Naive B cell (primary cell): ENCODE results near the gene TPGS2. TPM values are rescaled to one million over a fixed set of nuclear protein-coding genes. Genes with fewer than 3 reads are reported as not detected.

Experiments used
- ATAC-seq, 2 donors: fragments of 150-1000 bp; cut with Tn5 transposase; 2 replicates each; pipeline ENCODE4 v1.10.0; 2021; ENCODE audit warnings: low read depth in 2 of 2, mild to moderate bottlenecking in 2 of 2, moderate library complexity in 2 of 2
- DNase-seq: peaks from one replicate; pipeline ENCODE4 v3.0.0; 2022
- H3K27ac Mint-ChIP-seq, 6 donors: one replicate each; pipeline ENCODE4 v1.8.0; 2020 to 2022; ENCODE audit warnings: mild to moderate bottlenecking in 6 of 6, mixed read lengths in 6 of 6, moderate library complexity in 5 of 6, inconsistent platforms in 2 of 6
- H3K27me3 Mint-ChIP-seq, 3 donors: one replicate each; pipeline ENCODE4 v1.8.0; 2021 to 2022; ENCODE audit warnings: mixed read lengths in 3 of 3, mild to moderate bottlenecking in 1 of 3
- H3K36me3 Mint-ChIP-seq, 2 donors: one replicate each; pipeline ENCODE4 v1.8.0; 2020 to 2022; ENCODE audit warnings: mixed read lengths in 2 of 2, inconsistent platforms in 1 of 2, mild to moderate bottlenecking in 1 of 2
- H3K4me1 Mint-ChIP-seq, 3 donors: one replicate each; pipeline ENCODE4 v1.8.0; 2020 to 2022; ENCODE audit warnings: mixed read lengths in 3 of 3, inconsistent platforms in 1 of 3, mild to moderate bottlenecking in 1 of 3, moderate library complexity in 1 of 3
- H3K4me3 Mint-ChIP-seq, 8 donors: one replicate each; pipeline ENCODE4 v1.8.0; 2020 to 2022; ENCODE audit warnings: mild to moderate bottlenecking in 8 of 8, mixed read lengths in 8 of 8, moderate library complexity in 8 of 8, inconsistent platforms in 2 of 8
- H3K9me3 Mint-ChIP-seq, 7 donors: one replicate each; pipeline ENCODE4 v1.8.0; 2020 to 2022; ENCODE audit warnings: mixed read lengths in 7 of 7, mild to moderate bottlenecking in 5 of 7, inconsistent platforms in 2 of 7, moderate library complexity in 1 of 7
- polyA plus RNA-seq, 6 donors: library from polyadenylated mRNA; unstranded; fragments of 300-500 nt; fragmentation: Illumina TruSeq; gene quantifications; one replicate each; pipeline ENCODE4 v1.2.3, GENCODE V29; 2021; ENCODE audit warnings: low read depth in 6 of 6

TPGS2 gene
- polyA plus RNA-seq, 6 donors from 2014 or later, result 39.2 to 57.5 (median 52.5) TPM

DNA sequence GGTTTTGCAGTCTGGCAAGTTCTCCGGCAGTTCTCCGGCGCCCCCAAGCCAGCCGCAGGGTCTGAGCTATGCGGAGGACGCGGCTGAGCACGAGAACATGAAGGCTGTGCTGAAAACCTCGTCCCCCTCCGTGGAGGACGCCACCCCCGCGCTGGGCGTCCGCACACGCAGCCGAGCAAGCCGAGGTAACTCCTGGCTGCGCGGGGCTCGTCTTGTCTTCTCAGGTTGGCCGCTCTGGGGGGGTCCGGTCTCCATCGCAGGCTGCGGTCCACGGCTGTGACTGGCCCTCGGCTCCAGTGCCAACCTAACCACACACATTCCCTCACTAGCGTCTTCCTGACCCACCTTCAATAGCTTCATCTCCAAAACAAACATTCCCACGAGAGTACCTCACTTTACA, 68.2 kb downstream of the TPGS2 start:
- H3K4me3 Mint-ChIP-seq, result no peak overlapping the region

DNA sequence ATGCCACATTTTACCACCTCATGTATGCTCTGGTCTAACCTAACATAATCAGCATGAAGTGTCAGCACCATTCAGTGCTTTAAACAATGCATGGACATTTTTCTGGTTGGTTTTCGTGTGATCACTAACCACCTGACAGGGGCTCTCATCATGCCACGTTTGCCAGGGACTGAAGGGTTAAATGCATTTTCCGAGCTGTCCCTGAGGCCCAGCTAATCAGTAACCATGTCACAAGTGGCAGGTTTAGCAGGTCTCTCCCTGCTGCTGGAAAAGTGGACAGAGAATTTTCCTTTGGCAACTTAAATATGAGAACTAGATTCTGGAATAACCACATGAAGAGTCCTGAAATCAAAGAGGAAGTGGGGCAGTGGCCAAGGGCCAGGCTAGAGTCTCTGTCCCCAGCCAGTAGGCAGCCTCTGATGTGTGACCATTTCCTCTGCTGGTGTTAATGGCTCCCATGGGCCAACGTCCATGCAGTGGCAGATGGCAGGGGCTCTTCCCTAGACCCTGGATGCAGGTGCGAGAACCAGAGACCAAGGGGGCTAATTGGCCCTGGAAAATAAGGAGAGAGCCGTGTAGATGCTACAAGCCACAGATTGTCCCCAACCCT, 69.5 kb downstream of the TPGS2 start:
- Mint-ChIP-seq H3K27ac (no peak overlapping the region), H3K4me3 (no peak overlapping the region), H3K9me3 (peaks cover 0 to 5% (median 0%) of the 10 kb centered on the region in 7 donors), H3K4me1 (no peaks in the 10 kb centered on the region), H3K36me3 (no peaks in the 10 kb centered on the region), H3K27me3 (peaks cover 5 to 15% (median 8%) of the 10 kb centered on the region in 3 donors)
- ATAC-seq (no peak), DNase-seq (no peak)

More for the DNA sequence above, 68.2 kb downstream of the TPGS2 start:
- ATAC-seq (no peak), DNase-seq (no peak)
- peaks cover 0 to 5% (median 0%) of the 10 kb centered on the region in 7 donors for H3K9me3 Mint-ChIP-seq
- H3K27ac Mint-ChIP-seq, result no peak overlapping the region
- no peaks in the 10 kb centered on the region for H3K36me3 Mint-ChIP-seq
- peaks cover 5 to 15% (median 8%) of the 10 kb centered on the region in 3 donors for H3K27me3 Mint-ChIP-seq
- H3K4me1 Mint-ChIP-seq, result no peaks in the 10 kb centered on the region

DNA sequence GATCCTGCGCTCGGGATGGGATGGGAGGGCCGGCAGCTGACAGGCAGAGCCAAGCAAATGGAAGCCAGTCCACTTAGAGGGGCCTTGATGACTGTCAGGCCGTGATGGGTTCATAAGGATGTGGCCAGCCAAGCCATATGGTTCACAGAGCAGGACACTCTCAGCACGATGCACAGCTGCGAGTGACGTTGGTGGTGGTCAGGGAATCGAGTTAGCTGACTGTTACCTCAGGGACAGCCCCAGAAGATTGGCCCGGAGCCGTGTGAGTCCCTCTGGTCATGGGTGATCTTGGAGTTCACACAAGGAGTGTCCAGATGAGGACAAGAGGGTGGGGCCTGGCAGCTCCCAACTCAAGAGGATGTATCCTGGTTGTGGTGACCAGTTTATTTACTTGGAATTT, 70.2 kb downstream of the TPGS2 start:
- ATAC-seq, result no peak
- no peaks in the 10 kb centered on the region for H3K36me3 Mint-ChIP-seq
- DNase-seq, result no peak
- H3K27ac Mint-ChIP-seq, result no peak overlapping the region
- H3K4me3 Mint-ChIP-seq, result no peak overlapping the region
- H3K9me3 Mint-ChIP-seq, result peaks cover 0 to 5% (median 0%) of the 10 kb centered on the region in 7 donors
- no peaks in the 10 kb centered on the region for H3K4me1 Mint-ChIP-seq
- H3K27me3 Mint-ChIP-seq, result peaks cover 5 to 15% (median 8%) of the 10 kb centered on the region in 3 donors

DNA sequence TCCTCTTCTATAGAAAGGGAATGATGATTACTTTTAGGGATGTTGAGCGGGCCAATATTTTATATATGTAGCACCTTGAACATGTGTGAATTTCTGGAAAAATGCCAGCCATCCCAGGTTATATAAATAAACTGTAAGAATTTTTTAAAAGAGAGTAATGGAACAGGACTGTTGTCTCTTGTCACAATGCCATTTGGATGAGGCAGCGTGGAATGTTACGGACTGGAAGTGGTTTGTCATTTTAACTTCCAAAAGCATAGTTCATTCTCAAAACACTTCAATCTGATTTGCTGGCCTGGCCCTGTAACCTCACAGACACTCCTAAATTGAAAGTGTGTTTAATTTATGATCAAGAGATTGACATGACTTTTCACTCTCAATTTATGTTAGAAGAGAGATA, 70.8 kb downstream of the TPGS2 start:
- no peak for ATAC-seq
- H3K27ac Mint-ChIP-seq, result no peak overlapping the region
- H3K4me3 Mint-ChIP-seq, result no peak overlapping the region

DNA sequence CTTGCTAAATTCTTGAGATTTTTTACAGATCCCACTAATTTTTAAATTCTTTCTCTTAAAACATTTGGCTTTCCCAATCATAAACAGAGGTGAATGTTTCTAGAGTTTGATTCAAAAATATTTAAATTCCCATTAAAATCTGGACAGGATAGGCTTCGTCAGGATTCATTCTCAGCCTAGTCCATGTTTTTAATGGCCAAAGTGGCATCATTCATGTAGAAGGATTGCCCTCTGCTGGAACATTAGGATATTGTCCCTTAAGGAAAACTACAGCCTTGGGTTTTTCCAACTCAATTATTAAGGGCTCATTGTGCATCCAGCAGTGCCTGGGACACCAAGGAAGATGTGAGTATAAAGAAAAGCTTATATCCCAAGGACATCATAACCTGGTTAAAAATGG, 71.7 kb downstream of the TPGS2 start:
- peaks cover 5 to 15% (median 8%) of the 10 kb centered on the region in 3 donors for H3K27me3 Mint-ChIP-seq
- no peak overlapping the region for H3K4me3 Mint-ChIP-seq
- H3K27ac Mint-ChIP-seq, result no peak overlapping the region
- no peak for DNase-seq
- no peaks in the 10 kb centered on the region for H3K36me3 Mint-ChIP-seq
- H3K9me3 Mint-ChIP-seq, result peaks cover 0 to 5% (median 0%) of the 10 kb centered on the region in 7 donors
- no peak for ATAC-seq
- no peaks in the 10 kb centered on the region for H3K4me1 Mint-ChIP-seq

More for the DNA sequence above, 70.8 kb downstream of the TPGS2 start:
- peaks cover 5 to 15% (median 8%) of the 10 kb centered on the region in 3 donors for H3K27me3 Mint-ChIP-seq
- H3K4me1 Mint-ChIP-seq, result no peaks in the 10 kb centered on the region
- no peaks in the 10 kb centered on the region for H3K36me3 Mint-ChIP-seq
- peaks cover 0 to 5% (median 0%) of the 10 kb centered on the region in 7 donors for H3K9me3 Mint-ChIP-seq
- DNase-seq, result no peak

DNA sequence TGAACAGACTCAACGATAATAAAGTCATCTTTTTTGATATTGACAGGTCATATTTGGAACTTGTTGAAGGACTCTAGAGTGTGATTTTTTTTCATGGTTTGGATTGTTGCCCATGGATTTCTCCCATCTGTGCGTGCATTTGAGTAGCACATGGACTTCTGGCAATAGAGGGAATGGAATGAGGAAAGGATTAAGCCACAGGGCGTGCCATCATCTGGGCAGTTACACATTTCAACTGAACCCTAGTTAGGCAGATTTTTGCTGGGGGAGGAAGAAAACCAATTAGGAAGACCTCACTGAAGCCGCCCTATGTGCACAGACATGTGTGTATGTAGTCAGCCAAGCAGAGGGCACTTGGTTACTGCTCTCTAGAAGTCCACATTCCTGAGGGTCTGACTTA, 72.6 kb downstream of the TPGS2 start:
- Mint-ChIP-seq H3K9me3 (peaks cover 0 to 4% (median 0%) of the 10 kb centered on the region in 7 donors), H3K36me3 (no peaks in the 10 kb centered on the region), H3K4me3 (no peak overlapping the region), H3K4me1 (no peaks in the 10 kb centered on the region), H3K27me3 (peaks cover 2 to 17% (median 5%) of the 10 kb centered on the region in 3 donors), H3K27ac (no peak overlapping the region)
- no peak for DNase-seq
- no peak for ATAC-seq

DNA sequence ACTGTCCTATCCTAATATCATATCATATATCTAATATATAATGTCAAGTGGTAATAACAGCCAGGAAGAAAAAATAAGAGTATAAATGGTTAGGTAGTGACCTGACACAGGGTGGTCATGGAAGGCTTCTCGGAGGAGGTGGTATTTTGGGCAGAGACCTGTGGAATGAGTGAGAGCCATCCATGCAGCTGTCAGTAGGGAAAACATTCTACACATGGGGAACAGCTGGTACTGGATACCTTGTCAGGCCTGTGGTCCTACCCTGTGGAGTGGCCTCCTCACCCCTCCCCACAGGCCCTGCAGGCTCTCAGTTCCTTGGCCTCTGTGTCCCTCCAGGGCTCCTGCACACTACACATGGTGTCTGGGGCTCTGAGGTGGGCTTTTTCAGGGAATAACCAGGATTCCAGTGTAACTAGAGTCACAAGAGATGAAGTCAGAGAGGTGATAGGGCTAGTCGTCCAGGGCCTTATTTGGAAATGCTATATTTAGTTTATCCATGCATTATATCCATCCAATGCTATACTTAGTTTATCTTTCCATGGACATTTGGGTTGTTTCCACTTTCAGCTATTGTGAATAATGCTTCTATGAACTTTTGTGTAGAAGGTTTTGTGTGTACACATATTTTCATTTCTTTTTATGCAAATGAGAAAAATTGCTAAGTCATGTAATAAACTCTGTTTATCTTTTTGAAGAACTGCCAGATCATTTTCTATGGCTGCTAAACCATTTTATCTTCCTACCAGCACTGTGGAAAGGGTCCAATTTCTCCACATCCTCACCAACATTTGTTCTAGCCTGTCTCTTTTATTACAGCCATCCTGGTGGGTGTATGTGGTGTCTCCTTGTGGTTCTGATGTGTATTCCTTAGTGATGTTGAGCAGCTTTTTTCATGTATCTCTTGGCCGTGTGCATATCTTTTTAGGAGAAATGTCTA, 75.6 kb downstream of the TPGS2 start:
- DNase-seq (no peak), ATAC-seq (no peak)
- Mint-ChIP-seq H3K9me3 (peaks cover 0 to 9% (median 6%) of the 10 kb centered on the region in 7 donors), H3K27ac (no peak overlapping the region), H3K4me3 (no peak overlapping the region), H3K27me3 (peaks cover 0 to 25% (median 5%) of the 10 kb centered on the region in 3 donors), H3K4me1 (no peaks in the 10 kb centered on the region), H3K36me3 (no peaks in the 10 kb centered on the region)

DNA sequence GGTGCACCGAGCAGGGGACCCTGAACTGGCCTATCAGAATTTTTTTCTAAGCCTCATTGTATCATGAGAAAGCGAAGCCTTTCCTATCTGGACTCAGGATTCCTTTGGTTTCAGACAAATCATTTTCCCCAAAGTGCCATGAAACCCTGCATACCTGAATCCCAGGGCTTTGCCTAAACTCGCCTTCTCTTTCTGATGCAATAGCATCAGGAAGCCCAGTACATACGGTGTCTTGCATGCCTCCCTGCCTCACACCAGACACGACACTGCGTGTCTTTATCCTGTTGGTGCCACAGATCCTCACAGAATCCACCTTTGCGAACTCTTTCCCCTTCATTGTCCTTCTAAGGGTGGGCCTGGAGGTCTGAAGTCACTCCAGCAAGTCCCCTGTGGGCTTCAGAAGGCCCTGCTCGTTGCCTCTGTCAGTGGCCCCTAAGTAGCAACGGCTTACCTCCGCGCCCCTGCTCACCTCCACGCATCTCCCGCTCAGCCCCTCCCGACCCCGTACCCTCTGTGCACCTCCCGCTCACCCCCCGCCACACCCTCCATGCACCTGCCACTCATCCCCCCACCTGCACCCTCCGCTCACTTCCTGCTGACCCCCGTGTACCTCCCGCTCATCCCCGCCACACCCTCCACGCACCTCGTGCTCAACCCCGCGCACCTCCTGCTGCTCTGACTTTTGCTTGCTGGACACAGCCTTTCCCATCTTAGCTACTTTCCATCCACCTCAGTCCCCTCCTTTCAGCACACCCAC, 83.4 kb downstream of the TPGS2 start:
- Mint-ChIP-seq H3K27ac (no peak overlapping the region), H3K9me3 (peaks cover 0 to 9% (median 3%) of the 10 kb centered on the region in 7 donors), H3K36me3 (no peaks in the 10 kb centered on the region), H3K4me1 (no peaks in the 10 kb centered on the region), H3K4me3 (no peak overlapping the region), H3K27me3 (peaks cover 5 to 36% (median 26%) of the 10 kb centered on the region in 3 donors)
- DNase-seq (no peak), ATAC-seq (no peak)

DNA sequence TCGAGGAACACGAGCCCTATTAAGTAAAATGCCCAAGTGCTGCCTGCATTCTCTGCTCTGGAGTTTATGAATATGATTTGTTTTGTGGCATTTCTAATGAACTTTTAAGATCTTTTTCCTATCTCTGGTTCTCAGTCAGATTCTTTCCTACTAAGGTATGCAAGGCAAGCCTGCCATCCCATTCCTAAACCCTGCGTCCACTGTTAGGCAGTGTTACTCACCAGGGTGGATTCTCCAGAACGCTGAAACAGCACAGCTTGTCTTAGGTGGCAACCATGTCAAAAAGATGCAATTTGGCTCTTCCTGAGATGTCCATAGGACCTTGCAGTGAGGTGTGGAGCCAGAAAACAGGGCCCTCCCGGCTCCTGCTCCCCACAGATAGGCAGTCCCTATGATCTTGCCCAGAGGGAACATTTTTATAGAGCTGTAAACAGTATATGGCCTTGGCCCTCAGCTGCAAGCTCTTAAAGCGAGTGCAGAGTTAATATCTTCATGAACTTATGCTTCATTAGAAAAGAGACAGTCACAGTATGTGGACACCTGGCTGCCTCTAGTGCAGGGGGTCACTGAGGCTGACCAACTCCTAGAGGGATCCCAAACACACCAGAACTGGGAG, 84.4 kb downstream of the TPGS2 start:
- H3K9me3 Mint-ChIP-seq, result peaks cover 0 to 3% (median 0%) of the 10 kb centered on the region in 7 donors
- ATAC-seq (no peak), DNase-seq (no peak)
- peaks cover 10 to 38% (median 26%) of the 10 kb centered on the region in 3 donors for H3K27me3 Mint-ChIP-seq
- H3K4me3 Mint-ChIP-seq, result no peak overlapping the region
- H3K27ac Mint-ChIP-seq, result peak overlapping the region in 1 of 6 donors; percentile 16
- H3K36me3 Mint-ChIP-seq, result no peaks in the 10 kb centered on the region
- H3K4me1 Mint-ChIP-seq, result no peaks in the 10 kb centered on the region

Other genes with a start within 250 kb of the TPGS2 start
- 10 to 100 TPM; 11.6 to 19.9 (median 14.9) TPM for gene KIAA1328, start 125 bp upstream of the TPGS2 start, polyA plus RNA-seq